IMR-90 (cell line): ENCODE measurements around the gene CCM2.

Experiments
- CEBPB ChIP-seq: IDR thresholded peaks from 2 replicates; pipeline ENCODE4 v1.6.1; 2012; ENCODE audit warnings: low read depth, low read length, improper control_type of control experiment
- POLR2A ChIP-seq: IDR thresholded peaks from 2 replicates; pipeline ENCODE4 v1.6.1; 2012; ENCODE audit warnings: mild to moderate bottlenecking, low read depth, low read length
- USF2 ChIP-seq: fragments of 150-350 bp; IDR thresholded peaks from 2 replicates; pipeline ENCODE4 v1.6.1; 2017; ENCODE audit warnings: mild to moderate bottlenecking, antibody characterized with exemption, low read length, low read depth
- TF ChIP-seq, protein P1 (sequence below): conservative IDR thresholded peaks from 2 replicates; pipeline ENCODE4 v1.5.1; 2012; ENCODE audit warnings: mild to moderate bottlenecking, low read depth, low read length, improper control_type of control experiment

DNA sequence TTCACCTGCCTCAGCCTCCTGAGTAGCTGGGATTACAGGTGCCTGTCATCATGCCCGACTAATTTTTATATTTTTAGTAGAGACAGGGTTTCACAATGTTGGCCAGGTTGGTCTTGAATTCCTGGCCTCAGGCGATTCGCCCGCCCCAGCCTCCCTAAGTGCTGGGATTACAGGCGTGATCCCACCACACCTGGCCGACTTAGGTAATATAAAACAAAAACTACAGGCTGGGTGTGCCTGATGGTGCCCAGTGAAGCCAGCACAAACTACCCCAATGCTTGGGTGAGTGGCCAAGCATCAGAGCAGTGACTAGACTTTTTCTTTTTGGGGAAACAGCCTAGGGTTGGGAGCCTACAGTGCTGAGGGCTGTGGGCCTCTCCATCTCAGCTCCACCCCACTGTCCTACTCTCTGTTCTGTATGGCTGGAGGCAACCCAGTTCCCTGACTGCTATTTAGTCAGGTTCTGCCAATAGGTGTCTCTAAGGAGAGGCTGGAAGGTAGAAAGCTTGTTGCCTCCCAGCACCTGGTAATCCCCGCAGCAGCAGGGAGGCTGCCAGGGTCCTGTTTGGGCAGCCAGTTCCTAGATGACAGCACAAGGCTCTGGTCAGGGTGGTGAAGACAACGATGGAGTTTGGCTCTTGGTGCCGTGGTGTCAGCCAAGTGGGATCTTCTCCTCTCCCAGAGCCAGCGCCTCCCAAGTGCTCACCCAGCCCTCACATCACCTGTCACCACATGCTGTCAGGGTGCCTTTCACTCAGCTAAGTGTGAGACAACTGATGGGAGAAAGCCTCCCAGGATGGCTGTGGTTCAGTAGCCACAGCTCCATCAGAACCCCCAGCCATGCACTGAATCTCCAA lies 99.2 kb downstream of the CCM2 start:
- TF ChIP-seq, protein P1, sequence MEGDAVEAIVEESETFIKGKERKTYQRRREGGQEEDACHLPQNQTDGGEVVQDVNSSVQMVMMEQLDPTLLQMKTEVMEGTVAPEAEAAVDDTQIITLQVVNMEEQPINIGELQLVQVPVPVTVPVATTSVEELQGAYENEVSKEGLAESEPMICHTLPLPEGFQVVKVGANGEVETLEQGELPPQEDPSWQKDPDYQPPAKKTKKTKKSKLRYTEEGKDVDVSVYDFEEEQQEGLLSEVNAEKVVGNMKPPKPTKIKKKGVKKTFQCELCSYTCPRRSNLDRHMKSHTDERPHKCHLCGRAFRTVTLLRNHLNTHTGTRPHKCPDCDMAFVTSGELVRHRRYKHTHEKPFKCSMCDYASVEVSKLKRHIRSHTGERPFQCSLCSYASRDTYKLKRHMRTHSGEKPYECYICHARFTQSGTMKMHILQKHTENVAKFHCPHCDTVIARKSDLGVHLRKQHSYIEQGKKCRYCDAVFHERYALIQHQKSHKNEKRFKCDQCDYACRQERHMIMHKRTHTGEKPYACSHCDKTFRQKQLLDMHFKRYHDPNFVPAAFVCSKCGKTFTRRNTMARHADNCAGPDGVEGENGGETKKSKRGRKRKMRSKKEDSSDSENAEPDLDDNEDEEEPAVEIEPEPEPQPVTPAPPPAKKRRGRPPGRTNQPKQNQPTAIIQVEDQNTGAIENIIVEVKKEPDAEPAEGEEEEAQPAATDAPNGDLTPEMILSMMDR: no peak
- TF ChIP-seq POLR2A: no peak
- TF ChIP-seq USF2: no peak
- no peak for TF ChIP-seq CEBPB
